Astrocyte (in vitro differentiated cells and primary cell): ENCODE measurements around the gene GRID2. TPM values are rescaled to one million over a fixed set of nuclear protein-coding genes. Genes with fewer than 3 reads are reported as not detected.

Source experiments
- DNase-seq: peaks from one replicate; pipeline ENCODE4 v3.0.0-alpha.2; 2010; ENCODE audit warnings: low read depth
- FAIRE-seq: peaks from 2 replicates; lab custom pipeline; 2011; peaks lifted over from hg19 to GRCh38; lab: Jason Lieb, UNC
- H2AFZ ChIP-seq: 2 replicates; pipeline ENCODE4 v1.6.0; 2012; ENCODE audit warnings: low read depth, low read length, inconsistent platforms
- H3K27ac ChIP-seq: 2 replicates; pipeline ENCODE4 v1.5.1; 2011; ENCODE audit warnings: low read depth, low read length, inconsistent platforms
- H3K27me3 ChIP-seq: 2 replicates; pipeline ENCODE4 v1.6.0; 2011; ENCODE audit warnings: low read length, inconsistent platforms; ENCODE audit not compliant: insufficient read depth
- H3K36me3 ChIP-seq: 2 replicates; pipeline ENCODE4 v1.5.1; 2011; ENCODE audit warnings: low read length, inconsistent platforms; ENCODE audit not compliant: insufficient read depth
- H3K4me1 ChIP-seq: 2 replicates; pipeline ENCODE4 v1.5.1; 2011; ENCODE audit warnings: low read length, inconsistent platforms; ENCODE audit not compliant: insufficient read depth
- H3K4me2 ChIP-seq: 2 replicates; pipeline ENCODE4 v1.6.0; 2012; ENCODE audit warnings: low read length, inconsistent platforms
- H3K4me3 ChIP-seq: 2 replicates; pipeline ENCODE4 v1.5.1; 2011; ENCODE audit warnings: low read depth, mild to moderate bottlenecking, low read length, inconsistent platforms; ENCODE audit not compliant: insufficient read depth
- H3K79me2 ChIP-seq: 2 replicates; pipeline ENCODE4 v1.6.0; 2012; ENCODE audit warnings: mild to moderate bottlenecking, low read length, inconsistent platforms; ENCODE audit not compliant: insufficient read depth
- H3K9ac ChIP-seq: 2 replicates; pipeline ENCODE4 v1.6.0; 2012; ENCODE audit warnings: mild to moderate bottlenecking, low read length, inconsistent platforms
- H3K9me3 ChIP-seq: 2 replicates; pipeline ENCODE4 v1.5.1; 2012; ENCODE audit warnings: low read depth, mild to moderate bottlenecking, low read length, inconsistent platforms; ENCODE audit not compliant: insufficient read depth
- H4K20me1 ChIP-seq: 2 replicates; pipeline ENCODE4 v1.6.0; 2012; ENCODE audit warnings: low read length, inconsistent platforms; ENCODE audit not compliant: insufficient read depth
- H3K27ac Mint-ChIP-seq: one replicate; pipeline ENCODE4 v1.8.0; 2021; ENCODE audit warnings: mild to moderate bottlenecking, mixed read lengths; ENCODE audit not compliant: unreplicated experiment
- H3K27me3 Mint-ChIP-seq: one replicate; pipeline ENCODE4 v1.8.0; 2021; ENCODE audit warnings: low read depth, mixed read lengths; ENCODE audit not compliant: unreplicated experiment
- H3K36me3 Mint-ChIP-seq: one replicate; pipeline ENCODE4 v1.8.0; 2021; ENCODE audit warnings: low read depth, mixed read lengths; ENCODE audit not compliant: unreplicated experiment
- H3K4me1 Mint-ChIP-seq: one replicate; pipeline ENCODE4 v1.8.0; 2021; ENCODE audit warnings: low read depth, mixed read lengths; ENCODE audit not compliant: unreplicated experiment
- H3K4me3 Mint-ChIP-seq: one replicate; pipeline ENCODE4 v1.8.0; 2021; ENCODE audit warnings: mild to moderate bottlenecking, moderate library complexity, mixed read lengths; ENCODE audit not compliant: unreplicated experiment
- H3K9me3 Mint-ChIP-seq: one replicate; pipeline ENCODE4 v1.8.0; 2021; ENCODE audit warnings: mild to moderate bottlenecking, mixed read lengths; ENCODE audit not compliant: unreplicated experiment
- EZH2 ChIP-seq: IDR thresholded peaks from 2 replicates; pipeline ENCODE4 v1.6.1; 2012; ENCODE audit warnings: mild to moderate bottlenecking, low read length, inconsistent platforms; ENCODE audit not compliant: insufficient read depth
- total RNA-seq: library from RNA; stranded (reverse); gene quantifications from 2 replicates; pipeline ENCODE4 v1.2.1, GENCODE V29; 2021
- TF ChIP-seq, protein P1 (sequence below): IDR thresholded peaks from 2 replicates; pipeline ENCODE4 v1.5.1; 2011; ENCODE audit warnings: low read depth, mild to moderate bottlenecking, inconsistent platforms, low read length, moderate library complexity; ENCODE audit not compliant: insufficient read depth

Gene GRID2
- total RNA-seq, 1 donor from 2014 or later = 0.14 TPM

DNA sequence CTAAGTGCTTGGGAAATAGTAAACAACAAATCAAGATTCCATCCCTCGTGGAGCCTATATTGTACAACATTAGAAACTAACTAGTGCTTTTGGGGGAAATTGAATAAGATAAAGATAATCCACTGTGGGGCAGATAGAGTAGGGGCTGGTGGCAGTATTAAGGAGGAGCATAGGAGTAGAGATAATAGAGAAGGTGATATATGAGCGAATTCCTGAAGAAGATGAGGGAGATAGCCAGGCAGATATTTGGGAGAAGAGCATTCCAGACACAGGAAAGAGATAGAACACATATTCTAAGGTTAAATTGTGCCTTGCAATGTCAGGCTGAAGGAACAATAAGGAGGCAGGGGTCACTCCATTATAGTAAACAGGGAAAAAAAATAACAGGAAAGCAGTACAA, 218.2 kb downstream of the GRID2 start:
- Histone ChIP-seq H3K36me3 (no peaks in the 10 kb centered on the region), H3K79me2 (no peaks in the 10 kb centered on the region), H3K27ac (no peak overlapping the region), H4K20me1 (no peaks in the 10 kb centered on the region), H3K9me3 (no peaks in the 10 kb centered on the region), H3K4me2 (no peak overlapping the region), H3K4me1 (no peaks in the 10 kb centered on the region), H3K27me3 (no peaks in the 10 kb centered on the region), H3K9ac (no peak overlapping the region), H3K4me3 (no peak overlapping the region), H2AFZ (no peak overlapping the region)
- Mint-ChIP-seq H3K4me1 (no peaks in the 10 kb centered on the region), H3K9me3 (no peaks in the 10 kb centered on the region), H3K27ac (no peak overlapping the region), H3K27me3 (no peaks in the 10 kb centered on the region), H3K36me3 (no peaks in the 10 kb centered on the region), H3K4me3 (no peak overlapping the region)
- DNase-seq (no peak), FAIRE-seq (no peak)
- TF ChIP-seq, protein P1, sequence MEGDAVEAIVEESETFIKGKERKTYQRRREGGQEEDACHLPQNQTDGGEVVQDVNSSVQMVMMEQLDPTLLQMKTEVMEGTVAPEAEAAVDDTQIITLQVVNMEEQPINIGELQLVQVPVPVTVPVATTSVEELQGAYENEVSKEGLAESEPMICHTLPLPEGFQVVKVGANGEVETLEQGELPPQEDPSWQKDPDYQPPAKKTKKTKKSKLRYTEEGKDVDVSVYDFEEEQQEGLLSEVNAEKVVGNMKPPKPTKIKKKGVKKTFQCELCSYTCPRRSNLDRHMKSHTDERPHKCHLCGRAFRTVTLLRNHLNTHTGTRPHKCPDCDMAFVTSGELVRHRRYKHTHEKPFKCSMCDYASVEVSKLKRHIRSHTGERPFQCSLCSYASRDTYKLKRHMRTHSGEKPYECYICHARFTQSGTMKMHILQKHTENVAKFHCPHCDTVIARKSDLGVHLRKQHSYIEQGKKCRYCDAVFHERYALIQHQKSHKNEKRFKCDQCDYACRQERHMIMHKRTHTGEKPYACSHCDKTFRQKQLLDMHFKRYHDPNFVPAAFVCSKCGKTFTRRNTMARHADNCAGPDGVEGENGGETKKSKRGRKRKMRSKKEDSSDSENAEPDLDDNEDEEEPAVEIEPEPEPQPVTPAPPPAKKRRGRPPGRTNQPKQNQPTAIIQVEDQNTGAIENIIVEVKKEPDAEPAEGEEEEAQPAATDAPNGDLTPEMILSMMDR = no peak
- no peak for TF ChIP-seq EZH2

DNA sequence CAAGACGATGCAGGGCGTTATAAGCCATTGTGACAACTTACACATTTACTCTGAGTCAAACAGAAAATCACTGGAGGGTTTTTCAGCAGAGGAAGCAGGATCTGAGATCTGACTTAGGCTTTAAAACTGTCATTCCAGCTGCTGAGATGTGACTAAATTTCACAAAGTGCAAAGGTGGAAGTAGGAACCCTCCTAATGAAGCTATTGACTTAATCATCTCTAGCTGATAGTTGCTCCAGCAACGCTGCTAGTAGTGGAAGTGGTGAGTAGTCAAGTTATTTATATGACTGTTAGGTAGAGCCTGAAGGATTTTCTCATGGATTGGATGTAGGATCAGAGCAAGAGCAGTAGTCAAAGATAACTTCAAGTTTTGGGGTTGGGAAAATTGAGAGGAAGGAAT, 218.6 kb downstream of the GRID2 start:
- Histone ChIP-seq H3K4me2 (no peak overlapping the region), H3K9ac (no peak overlapping the region), H3K4me1 (no peaks in the 10 kb centered on the region), H3K36me3 (no peaks in the 10 kb centered on the region), H4K20me1 (no peaks in the 10 kb centered on the region), H3K79me2 (no peaks in the 10 kb centered on the region), H3K27me3 (no peaks in the 10 kb centered on the region), H3K4me3 (no peak overlapping the region), H3K27ac (no peak overlapping the region), H3K9me3 (no peaks in the 10 kb centered on the region), H2AFZ (no peak overlapping the region)
- Mint-ChIP-seq H3K27me3 (no peaks in the 10 kb centered on the region), H3K4me1 (no peaks in the 10 kb centered on the region), H3K4me3 (no peak overlapping the region), H3K27ac (no peak overlapping the region), H3K9me3 (no peaks in the 10 kb centered on the region), H3K36me3 (no peaks in the 10 kb centered on the region)
- DNase-seq = no peak
- TF ChIP-seq, protein P1 = no peak
- TF ChIP-seq EZH2 = no peak
- no peak for FAIRE-seq

DNA sequence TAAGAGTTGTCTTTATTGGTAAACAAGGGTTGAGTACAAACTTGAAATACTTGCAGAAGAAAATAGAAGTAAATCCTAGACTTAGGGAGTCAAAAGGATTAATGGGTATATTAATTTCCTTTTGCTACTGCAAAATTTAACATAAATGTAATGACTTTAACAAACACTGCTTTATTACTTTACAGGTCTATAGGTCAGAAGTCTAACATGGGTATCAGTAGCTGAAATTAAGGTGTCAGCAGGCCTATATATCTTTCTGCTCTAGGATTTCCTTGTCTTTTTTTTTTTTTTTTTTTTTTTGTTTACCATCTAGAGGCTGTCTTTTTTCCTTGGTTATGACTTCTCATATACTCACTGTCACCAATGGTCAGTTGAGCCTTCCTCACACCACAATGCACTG, 220.4 kb downstream of the GRID2 start:
- no peak for DNase-seq
- no peak overlapping the region for H3K27ac ChIP-seq
- H2AFZ ChIP-seq = no peak overlapping the region
- Mint-ChIP-seq H3K4me1 (no peaks in the 10 kb centered on the region), H3K36me3 (no peaks in the 10 kb centered on the region), H3K27ac (no peak overlapping the region), H3K9me3 (no peaks in the 10 kb centered on the region), H3K27me3 (no peaks in the 10 kb centered on the region), H3K4me3 (no peak overlapping the region)
- H3K4me3 ChIP-seq = no peak overlapping the region
- H3K9ac ChIP-seq = no peak overlapping the region
- H3K27me3 ChIP-seq = no peaks in the 10 kb centered on the region
- TF ChIP-seq, protein P1 = no peak
- TF ChIP-seq EZH2 = no peak
- FAIRE-seq = no peak
- no peaks in the 10 kb centered on the region for H4K20me1 ChIP-seq
- no peaks in the 10 kb centered on the region for H3K4me1 ChIP-seq
- H3K79me2 ChIP-seq = no peaks in the 10 kb centered on the region
- H3K9me3 ChIP-seq = no peaks in the 10 kb centered on the region
- H3K4me2 ChIP-seq = no peak overlapping the region
- no peaks in the 10 kb centered on the region for H3K36me3 ChIP-seq
